ENCODE data around the gene ALG12.

DNA sequence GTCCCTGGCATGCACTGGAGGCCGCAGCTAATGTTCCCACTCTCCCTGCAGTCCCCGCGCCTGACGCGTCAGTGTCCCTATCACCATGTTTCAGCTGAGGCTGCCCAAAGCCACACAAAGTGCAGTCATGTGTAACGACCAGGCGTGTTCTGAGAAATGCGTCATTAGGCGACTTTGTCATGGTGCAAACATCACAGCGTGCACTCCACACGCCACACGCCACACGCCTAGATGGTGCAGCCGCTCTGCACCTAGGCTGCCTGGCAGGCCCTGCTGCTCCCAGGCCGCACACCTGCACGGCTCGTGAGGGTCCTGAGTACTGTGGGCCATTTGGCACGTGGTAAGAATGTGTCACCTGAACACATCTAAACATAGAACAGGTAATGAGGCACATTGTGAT lies 2.6 kb upstream of the ALG12 start:
- TF ChIP-seq TEAD4 (CRISPR knock-in tag; IDR thresholded peaks at IDR 0.05) (no peak), NR3C1 (CRISPR knock-in tag; conservative IDR thresholded peaks at IDR 0.05; ENCODE audit: low read depth) (no peak), NR1H2 (CRISPR knock-in tag; IDR thresholded peaks at IDR 0.05) (no peak), SMAD4 (CRISPR knock-in tag; IDR thresholded peaks at IDR 0.05) (no peak)

Data from WTC11 (cell line).